HCT116 (cell line): ENCODE data around the gene MSI2. TPM values are rescaled to one million over a fixed set of nuclear protein-coding genes. Genes with fewer than 3 reads are reported as not detected.
A peak's percentile ranks its signal among the peaks of the same experiment; 100 is the strongest.

ENCODE experiments used
- ATAC-seq: fragments of 200-7000 bp; cut with Tn5 transposase; 2 replicates; pipeline ENCODE4 v1.9.1; 2020; ENCODE audit warnings: mild to moderate bottlenecking, moderate library complexity
- BruUV-seq: library from RNA; stranded (reverse); fragments of 400-500 nt; replicated peaks from 2 replicates; lab custom pipeline; 2021; lab: Mats Ljungman, UMichigan
- CTCF ChIA-PET: fragments of 300-600 bp; sonication (Branson Sonifier 250); formaldehyde crosslinking; loops from one replicate; lab custom pipeline; 2021; ENCODE audit warnings: antibody characterized with exemption; lab: Charles Lee
- POLR2A ChIA-PET: fragments of 300-600, 350-600 bp; sonication (Branson Sonifier 250); formaldehyde crosslinking; loops from one replicate; lab custom pipeline; 2021; ENCODE audit warnings: antibody characterized with exemption; lab: Charles Lee
- RAD21 ChIA-PET, 2 experiments: fragments of 300-600 bp; sonication (Branson Sonifier 250); formaldehyde crosslinking; loops; one replicate each; lab custom pipeline; 2023; ENCODE audit warnings: low total read pairs in 2 of 2; ENCODE audit not compliant: uncharacterized antibody in 2 of 2, unreplicated experiment in 2 of 2, low non-redundant PET in 1 of 2; lab: Charles Lee
- DNase-seq: peaks from one replicate; pipeline ENCODE4 v3.0.0-alpha.2; 2010; ENCODE audit warnings: low read depth, low spot score
- H2AFZ ChIP-seq: fragments of 200-600 bp; shearing (Covaris generic), sonication (generic); 2 replicates; pipeline ENCODE4 v1.6.1; 2017; ENCODE audit warnings: low read depth, mixed run types, mixed read lengths, antibody characterized with exemption, low read length; ENCODE audit not compliant: poor library complexity, severe bottlenecking
- H3K27ac ChIP-seq: 2 replicates; pipeline ENCODE4 v1.5.1; 2012; ENCODE audit warnings: low read depth, low read length
- H3K27me3 ChIP-seq: fragments of 200-600 bp; sonication (generic); 2 replicates; pipeline ENCODE4 v1.6.1; 2016; ENCODE audit warnings: mixed run types, low read length, mixed read lengths; ENCODE audit not compliant: insufficient read depth
- H3K36me3 ChIP-seq, 2 experiments: fragments of 200-500 bp in 1 of 2; fragments of 200-600 bp in 1 of 2; sonication (Bioruptor generic) in 1 of 2; sonication (generic) in 1 of 2; 2 replicates each; pipeline versions ENCODE4 v1.5.1 to v1.6.1; 2014 to 2016; ENCODE audit warnings: low read length in 2 of 2, inconsistent platforms in 1 of 2, mixed read lengths in 1 of 2, mixed run types in 1 of 2; ENCODE audit not compliant: insufficient read depth in 2 of 2, control insufficient read depth in 1 of 2
- H3K4me1 ChIP-seq, 2 experiments: fragments of 200-600 bp in 1 of 2; sonication (generic) in 1 of 2; 2 replicates each; pipeline versions ENCODE4 v1.5.1 to v1.6.1; 2012 to 2017; ENCODE audit warnings: low read length in 2 of 2, inconsistent platforms in 1 of 2, mild to moderate bottlenecking in 1 of 2, mixed read lengths in 1 of 2, mixed run types in 1 of 2, moderate library complexity in 1 of 2; ENCODE audit not compliant: insufficient read depth in 2 of 2, control insufficient read depth in 1 of 2
- H3K4me2 ChIP-seq: fragments of 200-600 bp; sonication (generic); 2 replicates; pipeline ENCODE4 v1.6.1; 2017; ENCODE audit warnings: mixed run types, low read length, mixed read lengths
- H3K4me3 ChIP-seq, 2 experiments: fragments of 200-600 bp in 1 of 2; sonication (generic) in 1 of 2; replicated peaks in 1 of 2; 2 replicates each; pipeline ENCODE4 v1.5.1; 2011 to 2016; ENCODE audit warnings: low read length in 2 of 2, control low read depth in 1 of 2, low read depth in 1 of 2, mild to moderate bottlenecking in 1 of 2, mixed read lengths in 1 of 2, mixed run types in 1 of 2
- H3K79me2 ChIP-seq: fragments of 200-600 bp; sonication (generic); 2 replicates; pipeline ENCODE4 v1.6.1; 2017; ENCODE audit warnings: mild to moderate bottlenecking, mixed run types, low read length, moderate library complexity, mixed read lengths; ENCODE audit not compliant: insufficient read depth
- H3K9ac ChIP-seq: fragments of 200-600 bp; sonication (generic); 2 replicates; pipeline ENCODE4 v1.6.1; 2016; ENCODE audit warnings: low read length, mixed read lengths
- H3K9me2 ChIP-seq: fragments of 200-600 bp; sonication (generic), shearing (Covaris generic); 2 replicates; pipeline ENCODE4 v1.6.1; 2017; ENCODE audit warnings: mixed run types, mild to moderate bottlenecking, moderate library complexity; ENCODE audit not compliant: insufficient read depth
- H3K9me3 ChIP-seq, 2 experiments: fragments of 200-500 bp in 1 of 2; fragments of 200-600 bp in 1 of 2; sonication (Bioruptor generic) in 1 of 2; sonication (generic) in 1 of 2; 2 replicates each; pipeline ENCODE4 v1.6.1; 2014 to 2017; ENCODE audit warnings: low read length in 2 of 2, mixed read lengths in 2 of 2, inconsistent platforms in 1 of 2, low read depth in 1 of 2, mild to moderate bottlenecking in 1 of 2, mixed run types in 1 of 2, moderate library complexity in 1 of 2; ENCODE audit not compliant: control insufficient read depth in 1 of 2, insufficient read depth in 1 of 2
- H4K20me1 ChIP-seq: fragments of 200-600 bp; sonication (generic), shearing (Covaris generic); 2 replicates; pipeline ENCODE4 v1.6.1; 2017; ENCODE audit warnings: mixed run types, mild to moderate bottlenecking, moderate library complexity; ENCODE audit not compliant: insufficient read depth
- CBX3 ChIP-seq: IDR thresholded peaks from 2 replicates; pipeline ENCODE4 v1.6.1; 2012; ENCODE audit warnings: low read depth
- EGR1 ChIP-seq: IDR thresholded peaks from 2 replicates; pipeline ENCODE4 v1.6.1; 2012; ENCODE audit warnings: low read depth
- ELF1 ChIP-seq: IDR thresholded peaks from 2 replicates; pipeline ENCODE4 v1.6.1; 2012; ENCODE audit warnings: low read depth, borderline replicate concordance
- EZH2phosphoT487 ChIP-seq: fragments of 200-600 bp; IDR thresholded peaks from 2 replicates; pipeline ENCODE4 v1.6.1; 2018; ENCODE audit warnings: antibody characterized with exemption, borderline replicate concordance
- FOSL1 ChIP-seq: IDR thresholded peaks from 2 replicates; pipeline ENCODE4 v1.6.1; 2012; ENCODE audit warnings: low read depth
- JUND ChIP-seq: IDR thresholded peaks from 2 replicates; pipeline ENCODE4 v1.6.1; 2012
- POLR2A ChIP-seq: IDR thresholded peaks from 2 replicates; pipeline ENCODE4 v1.7.0; 2011; ENCODE audit warnings: borderline replicate concordance; ENCODE audit not compliant: insufficient read depth, insufficient read length; ENCODE audit errors: extremely low read depth
- SP1 ChIP-seq: IDR thresholded peaks from 2 replicates; pipeline ENCODE4 v1.6.1; 2012; ENCODE audit warnings: low read depth
- intact Hi-C: fragments of 100-400 bp; cut with micrococcal nuclease; formaldehyde crosslinking; loops from 2 replicates; pipeline ENCODE4 v1.10.0; 2022
- total RNA-seq: library from RNA; stranded (reverse); gene quantifications from one replicate; pipeline ENCODE4 v1.2.1, GENCODE V29; 2021; ENCODE audit not compliant: unreplicated experiment

Gene MSI2
- total RNA-seq, 1 experiment from 2014 or later, result 137 TPM

DNA sequence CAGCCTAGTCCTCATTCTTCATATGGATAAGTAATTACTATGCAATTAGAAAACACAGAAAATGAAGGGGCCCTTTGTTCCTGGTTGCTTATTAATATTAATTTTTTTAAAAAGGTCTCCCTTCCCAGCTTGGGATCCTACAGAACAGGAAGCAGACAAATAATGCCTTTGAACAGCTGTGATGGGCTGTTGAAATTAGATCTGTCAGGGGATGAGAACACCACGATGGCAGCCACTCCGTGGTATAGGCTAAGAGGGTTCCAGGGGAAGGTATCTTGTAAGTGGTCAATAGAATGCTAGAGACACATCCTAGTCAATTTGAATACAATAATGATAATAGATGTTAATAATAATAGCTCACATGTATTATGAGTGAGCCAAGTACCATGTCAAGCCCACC lies 405.7 kb downstream of the MSI2 start:
- no peaks in the 10 kb centered on the region for H3K36me3 ChIP-seq
- TF ChIP-seq CBX3 (no peak), FOSL1 (no peak), EGR1 (no peak), JUND (no peak), EZH2phosphoT487 (no peak)
- H3K4me1 ChIP-seq, result peaks cover 12 to 21% of the 10 kb centered on the region in 2 experiments
- intact Hi-C loops, result no loop called here
- H4K20me1 ChIP-seq, result no peaks in the 10 kb centered on the region
- H3K79me2 ChIP-seq, result no peaks in the 10 kb centered on the region
- ATAC-seq, result no peak
- ChIA-PET CTCF (interaction anchor here (1.0 to 1.5 kb wide), 4 partner anchors 9 to 419 kb away, joined by 3 to 7 read pairs (median 4); no protein-coding TSS in a partner anchor), RAD21 (interaction anchor here in 1 of 2 experiments (1.0 kb wide), 1 partner anchor 418 kb away, joined by 3 read pairs; no protein-coding TSS in a partner anchor), POLR2A (no interaction called here)
- DNase-seq, result no peak
- no peak overlapping the region for H3K9ac ChIP-seq
- H3K27me3 ChIP-seq, result no peaks in the 10 kb centered on the region
- no peaks in the 10 kb centered on the region for H3K9me2 ChIP-seq
- no TSS peak for BruUV-seq
- peak overlapping the region; percentile 50; the same call in 1 of the 2 replicates for H3K27ac ChIP-seq
- H3K4me2 ChIP-seq, result peak overlapping the region; percentile 71
- H3K4me3 ChIP-seq, result no peak overlapping the region; a peak in 1 of 4 replicates
- H2AFZ ChIP-seq, result no peak overlapping the region
- H3K9me3 ChIP-seq, result no peaks in the 10 kb centered on the region

DNA sequence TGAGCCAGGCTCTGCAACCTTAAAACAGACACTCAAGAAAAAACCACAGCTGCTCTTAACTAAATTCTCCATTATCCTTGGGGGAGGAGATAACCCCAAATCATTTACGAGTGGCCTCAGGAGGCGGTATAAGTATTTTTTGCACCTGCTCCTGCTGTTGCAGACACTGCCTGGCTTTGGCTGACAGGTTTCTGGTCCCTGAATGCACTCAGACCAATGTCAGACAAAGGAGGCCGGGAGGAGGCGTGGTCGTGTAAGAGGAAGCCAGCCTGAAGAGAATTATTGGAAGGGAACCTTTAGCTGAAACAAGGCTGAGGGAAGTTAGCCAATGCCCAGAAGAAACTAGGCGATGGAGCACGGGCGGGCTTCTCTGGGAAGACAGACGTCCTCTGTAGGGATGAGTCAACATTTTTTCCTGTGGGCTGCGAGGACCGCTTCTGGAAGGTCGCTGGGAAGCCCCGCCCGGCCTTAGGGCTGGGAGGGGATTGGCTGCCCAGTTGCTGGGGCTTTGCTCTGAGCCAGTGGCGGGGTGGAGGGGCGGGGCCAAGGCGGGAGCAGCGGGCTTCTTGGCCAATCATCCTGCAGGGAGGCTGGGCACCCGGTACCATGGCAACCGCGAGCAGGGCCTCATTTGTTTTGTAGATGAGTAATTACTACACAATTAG lies 406.5 kb downstream of the MSI2 start:
- H4K20me1 ChIP-seq, result no peaks in the 10 kb centered on the region
- TF ChIP-seq SP1 (peak; percentile 91), POLR2A (no peak), FOSL1 (peak; percentile 30; the same call in 1 of the 2 replicates), ELF1 (no peak)
- TF ChIP-seq, all 23 proteins: peak for 2
- DNase-seq (peak; percentile 89), ATAC-seq (peak; percentile 100)
- no peaks in the 10 kb centered on the region for H3K36me3 ChIP-seq
- peak overlapping the region; percentile 21 for H3K9ac ChIP-seq
- H3K4me3 ChIP-seq, result peak overlapping the region; percentile 3 to 42
- RAD21 ChIA-PET, result interaction anchor here in 1 of 2 experiments (1.0 kb wide), 1 partner anchor 418 kb away, joined by 3 read pairs; no protein-coding TSS in a partner anchor
- CTCF ChIA-PET, result interaction anchor here (1.0 to 1.2 kb wide), 4 partner anchors 9 to 420 kb away, joined by 3 to 7 read pairs (median 4); no protein-coding TSS in a partner anchor
- peak overlapping the region; percentile 71 for H3K4me2 ChIP-seq
- no peaks in the 10 kb centered on the region for H3K79me2 ChIP-seq
- H3K9me2 ChIP-seq, result no peaks in the 10 kb centered on the region
- H3K4me1 ChIP-seq, result peaks cover 12 to 21% of the 10 kb centered on the region in 2 experiments
- H3K27me3 ChIP-seq, result no peaks in the 10 kb centered on the region
- intact Hi-C loops, result no loop called here
- no TSS peak for BruUV-seq
- no peaks in the 10 kb centered on the region for H3K9me3 ChIP-seq
- POLR2A ChIA-PET, result no interaction called here
- H2AFZ ChIP-seq, result no peak overlapping the region
- H3K27ac ChIP-seq, result peak overlapping the region; percentile 50
